Suppressor macrophage treated with lipopolysaccharide for 4 hours (primary cell): ENCODE data around the gene CSN1S1.

ENCODE experiments used
- DNase-seq: peaks from one replicate; pipeline ENCODE4 v3.0.0-alpha.2; 2020

CSN1S1 gene

DNA sequence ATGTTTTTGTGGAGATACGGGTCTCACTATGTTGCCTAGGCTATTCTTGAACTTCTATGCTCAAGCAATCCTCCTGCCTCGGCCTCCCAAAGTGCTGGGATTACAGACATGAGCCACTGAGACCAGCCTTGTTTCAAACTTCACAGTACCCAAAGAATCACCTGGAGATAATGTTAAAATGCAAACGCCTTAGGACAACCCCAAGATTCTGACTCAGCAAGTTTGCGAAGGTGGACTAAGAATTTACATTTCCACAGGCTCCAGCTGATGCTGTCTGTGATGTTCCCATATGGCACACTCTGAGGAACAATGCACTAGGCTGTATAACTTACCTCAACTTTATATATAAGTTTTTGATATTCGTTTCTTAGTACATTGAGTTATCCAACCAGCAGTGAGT is 63.9 kb downstream of the CSN1S1 start:
- DNase-seq: no peak

- no peak for DNase-seq
Observed at GRCh38 chr4:69995526-69996016, 64.7 kb downstream of the CSN1S1 start, which contains the start of gene STATH. Gene STATH (plus strand): TSS chr4:69995966. CDS start chr4:69998438, 2,472 bp downstream.
